Endothelial cell of umbilical vein (primary cell): ENCODE results near the gene REEP3. TPM values are rescaled to one million over a fixed set of nuclear protein-coding genes. Genes with fewer than 3 reads are reported as not detected.

Experiments used
- BruUV-seq: library from RNA; stranded (reverse); fragments of 400-500 nt; replicated peaks from 2 replicates; lab custom pipeline; 2021; lab: Mats Ljungman, UMichigan
- CTCF ChIA-PET: fragments of 300-600, 350-600 bp; sonication (Branson Sonifier 250); formaldehyde crosslinking; loops from one replicate; lab custom pipeline; 2021; ENCODE audit warnings: antibody characterized with exemption, inconsistent platforms; lab: Charles Lee
- POLR2A ChIA-PET: fragments of 300-600, 350-600 bp; sonication (Branson Sonifier 250); formaldehyde crosslinking; loops from one replicate; lab custom pipeline; 2021; ENCODE audit warnings: antibody characterized with exemption, inconsistent platforms; lab: Charles Lee
- DNase-seq: peaks from one replicate; pipeline ENCODE4 v3.0.0-alpha.2; 2011; ENCODE audit warnings: low read depth, low spot score
- FAIRE-seq: peaks from 2 replicates; lab custom pipeline; 2011; peaks lifted over from hg19 to GRCh38; lab: Jason Lieb, UNC
- H2AFZ ChIP-seq: 2 replicates; pipeline ENCODE4 v1.6.0; 2012; ENCODE audit warnings: low read depth, low read length, control low read depth, inconsistent platforms
- H3K27ac ChIP-seq: 2 replicates; pipeline ENCODE4 v1.5.1; 2011; ENCODE audit warnings: low read depth, mild to moderate bottlenecking, control low read depth, low read length, moderate library complexity; ENCODE audit not compliant: insufficient read depth
- H3K27me3 ChIP-seq, 2 experiments: 2 replicates each; pipeline versions ENCODE4 v1.6.0 to v1.6.1; 2011; ENCODE audit warnings: low read length in 2 of 2, mixed read lengths in 1 of 2; ENCODE audit not compliant: control insufficient read depth in 2 of 2, insufficient read depth in 2 of 2
- H3K36me3 ChIP-seq, 2 experiments: 2 replicates in 1 of 2; 3 replicates in 1 of 2; pipeline ENCODE4 v1.5.1; 2011; ENCODE audit warnings: low read length in 2 of 2, mild to moderate bottlenecking in 1 of 2, moderate library complexity in 1 of 2; ENCODE audit not compliant: control insufficient read depth in 2 of 2, insufficient read depth in 2 of 2; ENCODE audit errors: extremely low read depth in 1 of 2
- H3K4me1 ChIP-seq: 3 replicates; pipeline ENCODE4 v1.5.1; 2011; ENCODE audit warnings: mild to moderate bottlenecking, low read length; ENCODE audit not compliant: control insufficient read depth, insufficient read depth; ENCODE audit errors: extremely low read depth
- H3K4me2 ChIP-seq: 2 replicates; pipeline ENCODE4 v1.6.1; 2011; ENCODE audit warnings: low read length, control low read depth, mixed read lengths; ENCODE audit not compliant: insufficient read depth
- H3K4me3 ChIP-seq, 3 experiments: fragments of 200-600 bp in 1 of 3; sonication (generic), shearing (Covaris generic) in 1 of 3; replicated peaks in 1 of 3; 2 replicates each; pipeline ENCODE4 v1.5.1; 2011 to 2016; ENCODE audit warnings: control low read depth in 3 of 3, low read length in 3 of 3, mild to moderate bottlenecking in 2 of 3, inconsistent platforms in 1 of 3, low read depth in 1 of 3, moderate library complexity in 1 of 3; ENCODE audit not compliant: insufficient read depth in 1 of 3
- H3K79me2 ChIP-seq: 2 replicates; pipeline ENCODE4 v1.6.0; 2012; ENCODE audit warnings: low read length, inconsistent platforms; ENCODE audit not compliant: control insufficient read depth, insufficient read depth
- H3K9ac ChIP-seq: replicated peaks from 2 replicates; pipeline ENCODE3; 2011; ENCODE audit warnings: low read length, control low read depth; ENCODE audit not compliant: insufficient read depth; ENCODE audit errors: extremely low read depth
- H3K9me1 ChIP-seq: replicated peaks from 3 replicates; pipeline ENCODE4 v1.6.0; 2011; ENCODE audit warnings: mild to moderate bottlenecking, low read length; ENCODE audit not compliant: control insufficient read depth, insufficient read depth; ENCODE audit errors: extremely low read depth
- H3K9me3 ChIP-seq: replicated peaks from 2 replicates; pipeline ENCODE4 v1.5.1; 2012; ENCODE audit warnings: low read length, inconsistent platforms; ENCODE audit not compliant: control insufficient read depth, insufficient read depth
- H4K20me1 ChIP-seq: replicated peaks from 2 replicates; pipeline ENCODE3; 2011; ENCODE audit warnings: mild to moderate bottlenecking, low read length; ENCODE audit not compliant: control insufficient read depth, insufficient read depth; ENCODE audit errors: extremely low read depth
- CTCF ChIP-seq, 2 donors: IDR thresholded peaks; 1 replicate in 1 of 2; 2 replicates in 1 of 2; pipeline ENCODE4 v1.5.1; 2011; ENCODE audit warnings: low read length in 2 of 2, mild to moderate bottlenecking in 2 of 2, moderate library complexity in 2 of 2, control low read depth in 1 of 2, inconsistent platforms in 1 of 2, low read depth in 1 of 2; ENCODE audit not compliant: insufficient read depth in 1 of 2; ENCODE audit errors: extremely low read depth in 1 of 2
- EZH2 ChIP-seq: IDR thresholded peaks from 2 replicates; pipeline ENCODE4 v1.6.1; 2012; ENCODE audit warnings: borderline replicate concordance, low read depth, mild to moderate bottlenecking, moderate library complexity, low read length, inconsistent platforms; ENCODE audit not compliant: severe bottlenecking
- FOS ChIP-seq: IDR thresholded peaks from 2 replicates; pipeline ENCODE4 v1.6.1; 2011; ENCODE audit warnings: mild to moderate bottlenecking, low read length, moderate library complexity, borderline replicate concordance; ENCODE audit not compliant: insufficient read depth
- GATA2 ChIP-seq: IDR thresholded peaks from 2 replicates; pipeline ENCODE4 v1.7.0; 2011; ENCODE audit warnings: low read depth, mild to moderate bottlenecking, moderate library complexity, mixed read lengths, low read length; ENCODE audit not compliant: insufficient read length, insufficient read depth
- JUN ChIP-seq: IDR thresholded peaks from 2 replicates; pipeline ENCODE4 v1.6.1; 2011; ENCODE audit warnings: borderline replicate concordance, low read depth; ENCODE audit not compliant: insufficient read length, insufficient read depth
- MAX ChIP-seq: IDR thresholded peaks from 2 replicates; pipeline ENCODE4 v1.6.1; 2011; ENCODE audit not compliant: insufficient read depth, insufficient read length
- MYC ChIP-seq: IDR thresholded peaks from one replicate; pipeline ENCODE4 v1.6.1; 2011; ENCODE audit warnings: mild to moderate bottlenecking, low read depth, low read length
- POLR2A ChIP-seq: IDR thresholded peaks from 2 replicates; pipeline ENCODE4 v1.6.1; 2012; ENCODE audit warnings: low read depth, mild to moderate bottlenecking, control low read depth, low read length
- POLR2AphosphoS5 ChIP-seq: IDR thresholded peaks from 2 replicates; pipeline ENCODE4 v1.6.1; 2012; ENCODE audit warnings: low read depth, mild to moderate bottlenecking, control low read depth, low read length, moderate library complexity; ENCODE audit not compliant: insufficient read depth
- dilution Hi-C: fragments of 300-500 bp; cut with MboI; formaldehyde crosslinking; loops from one replicate; pipeline ENCODE4 v1.15.0; 2019; ENCODE audit warnings: low sequenced_read_pairs; ENCODE audit not compliant: extremely low pct_ligation_motif_present
- intact Hi-C: fragments of 100-400 bp; cut with micrococcal nuclease; formaldehyde crosslinking; loops from one replicate; pipeline ENCODE4 v1.10.0; 2022
- polyA plus RNA-seq, 4 experiments: library from polyadenylated mRNA; depleted of rRNA in 3 of 4; stranded (reverse) in 3 of 4; unstranded in 1 of 4; fragments of >200 nt; gene quantifications; 2 replicates each; pipeline versions ENCODE4 v1.2.1 to v1.2.3, GENCODE V29; 2011 to 2012; ENCODE audit warnings: missing spikeins in 1 of 4
- total RNA-seq: library from RNA; stranded (reverse); gene quantifications from 2 replicates; pipeline ENCODE4 v1.2.3, GENCODE V29; 2021

REEP3 gene
- total and polyA plus RNA-seq, 2 donors (not counting 3 experiments of a cell fraction or from before 2014, with no cell fraction given): 12.3 to 48.3 TPM

GRCh38 chr10:63493004-63493403 is 28.2 kb upstream of the REEP3 start:
- H4K20me1 ChIP-seq: no peaks in the 10 kb centered on the region
- no peaks in the 10 kb centered on the region for H3K27me3 ChIP-seq
- no peak overlapping the region for H3K4me2 ChIP-seq
- H3K9ac ChIP-seq: no peak overlapping the region
- FAIRE-seq (no peak), DNase-seq (no peak)
- H3K9me1 ChIP-seq: no peaks in the 10 kb centered on the region
- H3K9me3 ChIP-seq: no peaks in the 10 kb centered on the region
- dilution Hi-C loops (no loop called here), intact Hi-C loops (no loop called here)
- CTCF ChIA-PET: no interaction called here
- H3K36me3 ChIP-seq: no peaks in the 10 kb centered on the region
- H2AFZ ChIP-seq: no peak overlapping the region
- H3K4me1 ChIP-seq: no peaks in the 10 kb centered on the region
- H3K79me2 ChIP-seq: peaks cover 36% of the 10 kb centered on the region
- TF ChIP-seq POLR2AphosphoS5 (no peak), MYC (no peak), CTCF (IDR thresholded peaks at IDR 0.05; ENCODE audit: extremely low read depth in 1 of 2, insufficient read depth in 1 of 2, low read depth in 1 of 2, low read length in 2 of 2) (no peak), GATA2 (no peak), MAX (no peak), EZH2 (no peak), JUN (no peak), FOS (no peak), POLR2A (no peak)
- no peak overlapping the region for H3K4me3 ChIP-seq
- H3K27ac ChIP-seq: no peak overlapping the region
- no TSS peak for BruUV-seq
- POLR2A ChIA-PET: interaction anchor here (0.6 kb wide), 1 partner anchor 137 kb away, joined by 5 read pairs; no protein-coding TSS in a partner anchor
